ENCODE data around the gene TLR3.

Gene TLR3

DNA sequence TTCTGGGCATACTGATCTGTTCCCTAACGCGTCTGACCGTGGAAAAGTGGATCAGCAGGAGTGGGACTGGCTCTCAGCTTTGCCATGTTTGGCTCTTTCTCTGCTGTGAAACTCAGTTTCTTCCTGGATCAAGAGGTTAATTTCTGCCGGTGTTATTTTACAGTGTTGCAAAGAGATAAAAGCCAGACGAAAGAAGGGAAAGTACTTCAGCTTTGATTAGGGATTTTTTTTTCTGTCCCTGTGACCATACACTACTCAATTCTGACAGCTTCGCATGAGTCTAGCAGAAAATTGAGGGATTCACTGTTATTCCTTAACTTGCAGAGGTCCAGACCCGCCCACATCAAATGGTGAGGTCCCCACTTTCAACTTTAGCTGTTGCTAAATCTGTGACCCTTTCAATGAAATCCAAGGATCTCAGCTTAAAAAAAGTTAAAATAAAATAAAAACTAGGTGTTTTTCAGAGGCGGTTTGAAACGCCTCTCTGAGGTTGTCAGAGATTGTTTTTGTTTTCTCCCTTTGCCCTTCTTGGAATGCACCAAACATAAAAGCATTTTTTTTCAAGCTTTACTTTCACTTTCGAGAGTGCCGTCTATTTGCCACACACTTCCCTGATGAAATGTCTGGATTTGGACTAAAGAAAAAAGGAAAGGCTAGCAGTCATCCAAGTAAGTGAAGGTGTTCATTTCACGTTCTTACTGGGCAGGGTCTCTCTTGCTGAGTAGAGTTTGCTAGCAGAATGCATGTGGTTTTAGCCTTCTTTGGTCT lies at the start of gene TLR3:
Gene TLR3, plus strand, starts transcription at position 576 of the 768 bp plus-strand sequence. CDS start 7,464 bp downstream, outside the sequence.
- peak within 1 kb of the TSS; percentile 68 for H3K4me3 ChIP-seq (ENCODE audit: low read length)
- DNase-seq (ENCODE audit: low read depth), result peak; percentile 17
- TF ChIP-seq, protein P1, sequence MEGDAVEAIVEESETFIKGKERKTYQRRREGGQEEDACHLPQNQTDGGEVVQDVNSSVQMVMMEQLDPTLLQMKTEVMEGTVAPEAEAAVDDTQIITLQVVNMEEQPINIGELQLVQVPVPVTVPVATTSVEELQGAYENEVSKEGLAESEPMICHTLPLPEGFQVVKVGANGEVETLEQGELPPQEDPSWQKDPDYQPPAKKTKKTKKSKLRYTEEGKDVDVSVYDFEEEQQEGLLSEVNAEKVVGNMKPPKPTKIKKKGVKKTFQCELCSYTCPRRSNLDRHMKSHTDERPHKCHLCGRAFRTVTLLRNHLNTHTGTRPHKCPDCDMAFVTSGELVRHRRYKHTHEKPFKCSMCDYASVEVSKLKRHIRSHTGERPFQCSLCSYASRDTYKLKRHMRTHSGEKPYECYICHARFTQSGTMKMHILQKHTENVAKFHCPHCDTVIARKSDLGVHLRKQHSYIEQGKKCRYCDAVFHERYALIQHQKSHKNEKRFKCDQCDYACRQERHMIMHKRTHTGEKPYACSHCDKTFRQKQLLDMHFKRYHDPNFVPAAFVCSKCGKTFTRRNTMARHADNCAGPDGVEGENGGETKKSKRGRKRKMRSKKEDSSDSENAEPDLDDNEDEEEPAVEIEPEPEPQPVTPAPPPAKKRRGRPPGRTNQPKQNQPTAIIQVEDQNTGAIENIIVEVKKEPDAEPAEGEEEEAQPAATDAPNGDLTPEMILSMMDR (conservative IDR thresholded peaks at IDR 0.05; ENCODE audit: low read length), result no peak

DNA sequence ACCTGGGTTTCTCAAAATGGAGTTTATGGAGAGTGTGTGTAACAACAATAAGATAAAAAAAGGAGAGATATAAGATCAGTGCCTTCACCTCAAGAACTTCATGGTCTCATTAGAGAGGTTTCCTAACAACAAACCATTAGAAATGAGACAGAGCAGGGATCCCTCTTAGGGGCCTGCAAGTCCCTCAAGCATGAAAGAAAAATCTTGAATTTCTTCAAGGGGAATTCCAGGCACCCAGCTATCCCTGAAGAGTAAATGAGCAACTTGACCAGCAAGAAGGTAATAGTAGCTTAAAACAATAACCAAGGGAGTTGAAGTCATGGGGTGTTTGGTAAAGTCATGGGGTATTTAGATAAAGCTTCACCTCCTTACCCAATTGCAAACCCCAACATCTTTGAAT lies 49.7 kb upstream of the TLR3 start:
- TF ChIP-seq, protein P1 (conservative IDR thresholded peaks at IDR 0.05; ENCODE audit: low read length), result no peak
- DNase-seq (ENCODE audit: low read depth), result no peak

DNA sequence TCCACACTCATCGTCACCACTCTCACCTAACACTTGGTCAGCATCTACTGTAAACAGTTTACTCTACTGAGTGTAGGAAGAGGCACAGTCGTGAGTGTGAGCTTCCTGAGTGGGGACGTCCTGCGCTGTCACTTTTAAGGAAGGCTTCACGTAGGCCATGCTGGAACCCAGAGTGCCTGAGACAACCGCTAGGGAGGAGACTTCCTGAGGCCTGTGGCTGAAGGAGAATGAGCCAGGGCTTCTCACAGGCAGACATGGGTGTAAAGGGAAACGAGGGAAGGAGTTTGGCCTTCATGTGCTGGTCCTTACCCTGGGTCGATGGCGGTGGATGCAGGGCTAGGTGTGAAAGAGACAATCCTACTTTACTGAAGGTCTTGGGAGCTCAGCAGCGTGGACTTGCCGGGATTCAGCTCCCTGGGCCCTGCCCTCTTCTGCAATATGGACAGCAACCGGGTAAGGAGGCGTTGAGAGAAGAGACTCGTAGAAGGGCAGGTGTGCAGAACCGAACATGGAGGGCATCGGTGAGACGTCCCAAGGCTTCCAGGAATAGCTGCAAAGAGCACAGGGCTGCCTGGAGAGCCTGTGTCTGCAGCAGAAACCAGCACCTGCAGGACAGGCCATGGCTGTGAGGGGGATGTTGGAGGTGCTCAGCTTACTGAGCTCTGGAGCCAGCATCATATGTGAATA lies 48.7 kb upstream of the TLR3 start:
- TF ChIP-seq, protein P1 (conservative IDR thresholded peaks at IDR 0.05; ENCODE audit: low read length), result no peak
- DNase-seq (ENCODE audit: low read depth), result no peak
- no peak overlapping the region for H3K4me3 ChIP-seq (ENCODE audit: low read length)

More for the DNA sequence above, 49.7 kb upstream of the TLR3 start:
- H3K4me3 ChIP-seq (ENCODE audit: low read length), result no peak overlapping the region

DNA sequence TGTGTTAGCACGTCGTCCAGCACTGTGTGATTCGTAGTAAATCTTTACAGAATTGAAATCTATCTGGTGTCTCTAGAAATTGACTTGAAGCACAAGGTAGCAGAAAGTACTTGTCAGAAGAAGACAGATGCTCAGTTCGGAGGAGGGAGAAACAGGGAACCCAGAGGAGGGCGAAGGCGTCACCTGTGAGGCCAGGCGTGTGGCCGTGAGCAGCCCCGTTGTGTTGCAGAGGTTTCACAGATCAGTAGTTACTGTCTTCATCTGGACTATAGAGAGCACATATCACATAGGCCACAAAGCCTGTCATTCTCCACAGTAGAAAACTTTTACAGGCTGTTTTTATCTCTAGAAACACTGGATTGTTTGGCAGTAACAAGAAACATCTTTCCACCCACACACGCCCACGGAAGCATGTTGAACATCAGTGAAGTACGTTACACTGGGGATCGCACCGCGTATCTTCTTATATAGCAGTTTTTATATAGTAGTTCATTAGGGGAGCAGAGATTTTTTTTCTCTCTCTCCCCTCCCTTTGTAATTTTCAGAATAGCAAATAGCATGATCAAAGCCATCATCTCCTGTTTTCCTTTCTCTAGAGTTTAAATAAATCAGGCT lies 48.1 kb upstream of the TLR3 start:
- TF ChIP-seq, protein P1 (conservative IDR thresholded peaks at IDR 0.05; ENCODE audit: low read length), result no peak
- DNase-seq (ENCODE audit: low read depth), result no peak
- no peak overlapping the region for H3K4me3 ChIP-seq (ENCODE audit: low read length)

DNA sequence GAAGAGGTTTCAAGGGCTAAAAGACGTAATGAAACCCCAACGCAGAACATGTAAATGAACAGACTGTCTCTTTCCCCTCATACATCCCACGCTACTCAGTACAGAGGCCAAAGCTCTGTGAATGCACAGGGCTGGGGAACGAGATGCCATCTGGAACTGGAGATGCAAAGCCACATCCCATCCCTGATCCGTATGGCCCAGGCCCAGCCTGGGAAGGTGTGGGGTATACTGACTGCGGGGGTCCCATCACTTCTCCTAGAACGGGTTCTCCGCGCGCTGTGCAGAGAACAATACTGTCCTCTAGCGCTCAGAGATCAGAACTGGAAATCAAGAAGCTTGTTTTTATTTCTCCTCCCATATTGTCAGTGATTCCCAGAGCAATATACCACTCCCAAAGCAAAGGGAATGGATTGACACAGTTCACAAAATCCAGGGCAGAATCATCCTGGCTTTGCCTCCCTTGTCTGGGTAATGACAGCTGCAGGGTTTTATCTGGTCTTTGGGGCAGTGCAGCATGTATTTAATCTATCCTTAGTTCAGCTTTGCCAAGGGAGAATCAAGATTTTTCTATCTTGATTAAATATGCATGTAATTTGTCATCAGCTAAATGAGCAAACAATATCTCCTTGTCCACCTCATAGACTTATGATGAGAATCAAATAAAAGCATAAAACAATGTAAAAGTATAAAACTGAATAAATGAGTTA lies 47.3 kb upstream of the TLR3 start:
- DNase-seq (ENCODE audit: low read depth), result peak; percentile 34
- H3K4me3 ChIP-seq (ENCODE audit: low read length), result no peak overlapping the region
- TF ChIP-seq, protein P1 (conservative IDR thresholded peaks at IDR 0.05; ENCODE audit: low read length), result peak; percentile 90

DNA sequence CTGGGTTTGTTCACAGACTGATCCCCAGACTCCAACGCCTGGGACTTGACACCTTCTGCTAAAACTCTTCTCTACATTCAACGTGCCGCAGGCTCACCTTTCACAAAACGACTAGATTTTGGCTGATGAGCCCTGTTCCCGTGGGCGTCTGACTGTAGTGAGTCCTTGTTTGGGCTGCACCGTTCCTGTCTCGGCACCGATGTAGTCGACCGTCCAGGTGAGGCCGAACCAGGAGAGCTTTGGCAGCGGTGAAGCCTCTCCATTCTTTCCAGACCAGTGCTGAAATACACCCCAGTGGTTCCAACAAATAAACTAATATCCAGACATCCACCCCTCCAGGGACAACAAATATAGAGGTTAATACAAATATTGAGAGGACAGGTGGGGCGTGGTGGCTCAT lies 45.0 kb upstream of the TLR3 start:
- TF ChIP-seq, protein P1 (conservative IDR thresholded peaks at IDR 0.05; ENCODE audit: low read length), result no peak
- no peak overlapping the region for H3K4me3 ChIP-seq (ENCODE audit: low read length)
- DNase-seq (ENCODE audit: low read depth), result no peak
